NCI-H1930 (cell line): ENCODE data around the gene GID4.

Experiments
- DNase-seq, 2 experiments: peaks; one replicate each; lab custom pipeline; 2025; lab: John Stamatoyannopoulos, UW

The GID4 gene

DNA sequence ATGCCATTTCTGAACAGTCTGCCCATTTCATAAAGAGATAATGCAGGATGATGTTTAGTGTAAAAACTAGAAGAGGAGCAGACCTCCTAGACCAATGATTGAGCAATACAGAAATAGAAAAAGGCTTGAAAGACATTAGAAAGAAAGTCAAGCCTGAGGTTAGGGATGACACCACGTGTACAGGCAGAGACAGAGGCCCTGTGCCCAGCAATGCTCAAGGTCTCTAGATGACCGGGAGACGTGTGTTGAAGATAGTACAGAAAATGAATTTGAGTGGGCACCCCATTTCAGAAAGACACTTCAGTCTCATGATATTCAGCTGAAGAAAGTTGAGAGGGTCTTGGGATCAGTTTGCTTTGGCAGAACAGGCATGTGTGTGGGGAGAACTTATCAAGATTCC is 5.4 kb downstream of the GID4 start:
- DNase-seq: no peak

DNA sequence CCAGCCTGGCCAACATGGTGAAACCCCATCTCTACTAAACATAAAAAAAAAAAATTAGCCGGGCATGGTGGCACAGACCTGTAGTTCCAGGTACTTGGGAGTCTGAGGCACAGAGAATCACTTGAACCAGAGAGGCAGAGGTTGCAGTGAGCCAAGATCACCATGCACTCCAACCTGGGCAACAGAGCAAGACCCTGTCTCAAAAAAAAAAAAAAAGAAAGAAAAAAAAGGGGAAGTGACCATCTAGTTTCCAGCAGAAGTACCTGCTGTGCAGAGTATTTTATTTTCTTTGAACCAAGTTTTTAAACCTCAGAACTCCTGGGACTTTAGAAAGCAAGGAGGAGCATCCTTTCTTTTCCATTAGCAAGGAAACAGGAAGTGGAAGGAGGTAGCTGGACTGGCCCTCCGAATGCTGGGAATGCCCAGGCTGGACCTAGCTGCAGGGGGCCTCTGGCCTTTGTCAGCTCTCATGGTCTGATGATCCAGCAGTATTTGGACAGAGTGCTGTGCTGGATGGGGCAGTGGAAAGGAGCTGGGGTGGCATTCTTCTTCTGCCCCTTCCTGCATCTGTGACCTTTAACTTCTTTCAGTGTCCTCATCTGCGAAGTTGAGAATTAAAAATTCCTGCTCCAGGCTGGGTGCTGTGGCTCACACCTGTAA is 6.6 kb downstream of the GID4 start:
- DNase-seq: no peak

GRCh38 chr17:18055597-18055996 is 16.4 kb downstream of the GID4 start:
- no peak for DNase-seq

- no peak for DNase-seq
Observed at GRCh38 chr17:18056214-18056613, 17.0 kb downstream of the GID4 start.

- no peak for DNase-seq
Observed at GRCh38 chr17:18059283-18059682, 20.1 kb downstream of the GID4 start.

GRCh38 chr17:18064053-18064452 is 24.8 kb downstream of the GID4 start:
- DNase-seq: no peak

- DNase-seq: no peak
Observed at GRCh38 chr17:18065546-18065945, 26.3 kb downstream of the GID4 start.

- no peak for DNase-seq
Observed at GRCh38 chr17:18066866-18067265, 27.7 kb downstream of the GID4 start.

DNA sequence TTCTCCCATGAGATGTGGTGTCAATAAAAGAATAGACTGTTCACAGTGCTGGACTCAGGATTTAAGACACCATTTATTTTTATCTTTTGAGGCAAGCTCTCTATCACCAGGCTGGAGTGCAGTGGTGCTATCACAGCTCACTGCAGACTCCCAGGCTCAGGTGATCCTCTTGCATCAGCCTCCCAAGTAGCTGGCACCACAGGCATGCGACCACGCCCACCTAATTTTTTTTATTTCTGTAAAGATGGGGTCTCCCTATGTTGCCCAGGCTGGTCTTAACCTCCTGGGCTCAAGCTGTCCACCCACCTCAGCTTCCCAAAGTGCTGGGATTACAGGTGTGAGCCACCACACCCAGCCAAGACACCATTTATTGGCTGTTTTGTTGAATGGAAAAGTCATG is 29.9 kb downstream of the GID4 start:
- no peak for DNase-seq

DNA sequence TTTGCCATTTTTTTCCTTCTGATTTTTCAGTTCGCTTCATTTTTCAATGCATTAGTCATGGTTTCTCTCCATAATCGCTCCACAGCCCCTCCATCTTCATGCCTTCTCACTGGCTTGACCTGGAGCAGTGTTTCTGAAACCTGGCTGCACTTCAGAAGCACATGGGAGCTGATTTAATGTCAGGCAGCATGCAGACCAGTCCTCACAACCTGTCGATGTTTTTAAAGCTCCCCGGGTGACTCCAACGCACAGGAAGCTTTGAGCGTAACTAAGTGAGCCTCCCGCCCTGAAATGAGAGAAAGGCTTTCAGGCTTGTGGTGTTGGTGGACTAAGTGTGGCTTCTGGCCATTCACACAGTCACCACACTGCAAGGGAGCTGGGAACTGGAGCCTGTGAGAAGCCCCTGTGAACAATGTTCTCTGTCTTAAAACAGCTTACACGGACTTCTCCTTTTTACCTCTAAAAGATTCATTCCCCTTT is 31.7 kb downstream of the GID4 start:
- no peak for DNase-seq

DNA sequence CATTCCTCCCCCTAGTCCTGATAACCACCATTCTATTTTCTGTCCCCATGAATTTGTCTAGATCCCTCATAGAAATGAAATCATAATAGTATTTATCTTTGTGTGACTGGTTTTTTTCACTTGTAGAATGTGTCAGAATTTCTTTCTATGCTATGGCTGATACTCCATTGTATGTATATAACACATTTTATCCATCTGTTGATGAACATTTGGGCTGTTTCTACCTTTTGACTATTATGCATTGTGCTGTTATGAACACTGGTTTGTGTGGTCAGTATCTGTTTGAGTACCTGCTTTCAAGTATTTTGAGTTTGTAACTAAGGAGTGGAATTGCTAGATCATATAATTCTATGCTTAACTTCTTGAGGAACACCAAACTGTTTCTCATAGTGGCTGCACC is 32.5 kb downstream of the GID4 start:
- no peak for DNase-seq

DNA sequence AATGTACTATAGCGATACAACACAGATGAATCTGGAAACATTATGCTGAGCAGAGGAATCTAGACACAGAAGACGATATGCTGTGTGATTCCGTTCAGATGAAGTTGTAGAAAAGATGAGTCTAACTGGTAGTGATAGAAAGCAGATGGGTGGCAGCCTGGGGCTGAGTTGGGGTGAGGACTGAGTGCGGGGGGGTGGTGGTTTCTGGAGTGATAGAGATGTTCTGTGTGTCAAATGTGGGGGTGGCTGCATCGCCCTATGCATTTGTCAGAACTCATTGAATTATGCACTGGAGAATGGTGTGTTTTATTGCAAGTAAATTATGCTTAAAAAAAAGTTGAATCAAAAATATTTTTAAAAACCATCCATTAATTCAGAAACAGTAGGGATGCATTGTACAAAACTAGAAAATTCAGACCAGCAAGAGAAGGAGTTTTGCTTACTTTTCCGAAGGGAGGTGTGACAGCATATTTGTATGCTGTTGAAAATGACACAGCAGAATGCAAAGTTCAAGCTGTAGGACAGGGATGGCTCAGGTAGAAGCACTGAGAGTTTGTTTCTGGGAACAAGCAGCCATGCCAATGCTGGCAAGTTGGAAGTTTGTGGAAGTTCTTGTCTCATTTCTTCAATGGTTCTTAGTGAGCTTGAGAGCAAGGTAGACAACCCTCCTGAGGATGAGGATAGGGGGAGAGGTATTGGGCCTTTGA is 35.5 kb downstream of the GID4 start:
- DNase-seq: no peak

GRCh38 chr17:18076936-18077335 is 37.7 kb downstream of the GID4 start:
- DNase-seq: no peak

DNA sequence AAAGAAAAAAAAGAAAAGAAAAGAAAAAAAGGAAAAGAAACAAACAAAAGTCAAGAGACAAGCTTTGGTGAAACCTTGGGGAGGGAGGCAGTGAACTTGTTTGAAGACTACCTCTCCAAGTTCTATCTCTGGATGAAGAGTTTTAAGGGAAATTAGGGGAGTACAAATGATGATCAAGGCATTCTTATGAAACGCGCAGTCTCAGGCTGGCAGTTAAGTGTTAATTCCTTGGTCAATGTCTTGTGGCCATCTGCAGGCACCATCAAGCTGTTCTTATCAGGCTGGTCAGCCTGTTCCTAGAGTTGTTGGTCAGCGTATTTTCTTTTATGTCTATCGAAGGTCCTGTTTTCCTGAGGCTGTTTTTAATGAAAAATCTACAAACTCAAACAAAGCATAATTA is 40.3 kb downstream of the GID4 start:
- DNase-seq: no peak

- no peak for DNase-seq
Observed at GRCh38 chr17:18084256-18084655, 45.0 kb downstream of the GID4 start.

DNA sequence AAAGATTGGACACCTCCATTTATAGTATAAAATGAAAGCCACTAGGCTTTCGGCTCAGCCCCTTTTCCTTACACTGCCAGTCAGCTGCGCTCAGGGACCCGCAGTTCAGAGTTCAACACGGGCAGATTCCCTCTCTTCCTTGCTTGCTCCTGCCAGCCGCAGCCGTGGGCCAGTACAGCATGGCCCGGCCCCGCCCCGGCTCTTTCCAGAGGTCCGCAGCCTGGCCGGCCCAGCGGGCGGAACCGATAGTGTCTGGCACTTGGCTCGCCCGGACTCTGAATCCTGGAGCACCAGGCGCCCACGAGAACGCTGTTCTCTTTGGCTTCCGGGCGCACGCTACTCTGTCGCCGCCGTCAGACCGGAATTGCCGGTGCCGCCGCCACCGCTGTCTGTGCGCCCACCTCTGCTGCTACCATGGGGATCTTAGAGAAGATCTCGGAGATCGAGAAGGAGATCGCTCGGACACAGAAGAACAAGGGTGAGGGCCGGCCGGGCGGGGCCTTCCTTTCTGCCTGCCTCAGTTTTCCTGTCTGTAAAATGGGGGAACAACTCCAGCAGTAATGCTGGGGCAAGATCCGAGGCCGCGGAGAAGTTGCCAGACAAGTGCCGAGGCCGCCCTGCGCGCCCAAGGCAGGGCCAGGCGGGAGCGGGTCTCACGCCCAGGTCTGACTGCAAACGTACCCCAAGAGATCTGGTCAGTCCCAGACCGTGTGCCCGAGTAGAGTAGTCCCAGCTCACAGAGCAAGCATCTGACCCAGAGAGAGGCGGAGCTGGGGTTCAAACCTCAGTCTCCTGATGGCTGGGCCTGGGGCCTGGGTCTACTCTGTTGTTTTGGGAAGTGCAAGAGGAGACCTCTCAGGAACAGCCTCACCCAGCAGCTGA is 48.6 kb downstream of the GID4 start, which contains the start of gene DRG2:
Gene DRG2 (plus strand): TSS at position 339 of the 882 bp plus-strand sequence. CDS start 76 bp downstream, at position 415.
- DNase-seq: peak; percentile 84 to 90

DNA sequence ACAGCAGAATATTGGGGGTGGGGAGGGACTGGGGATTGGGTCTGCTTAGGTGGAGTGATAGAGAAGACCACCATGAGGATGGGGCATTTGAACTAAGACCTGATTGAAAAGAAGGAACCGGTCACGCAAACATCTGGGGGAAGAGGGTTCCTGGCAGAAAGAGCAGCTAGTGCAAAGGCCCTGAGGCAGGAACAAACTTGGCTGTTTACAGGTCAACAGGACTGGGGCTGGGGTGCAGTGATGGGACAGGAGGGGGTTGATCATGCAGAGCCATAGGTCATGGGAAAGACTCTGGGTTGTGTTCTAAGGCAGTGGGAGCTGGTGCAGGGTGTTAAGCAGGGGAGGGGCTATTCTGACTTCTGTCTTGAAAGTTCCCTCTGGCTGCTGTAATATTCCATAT is 50.4 kb downstream of the GID4 start:
- no peak for DNase-seq

GRCh38 chr17:18093616-18094408 is 54.6 kb downstream of the GID4 start:
- no peak for DNase-seq

DNA sequence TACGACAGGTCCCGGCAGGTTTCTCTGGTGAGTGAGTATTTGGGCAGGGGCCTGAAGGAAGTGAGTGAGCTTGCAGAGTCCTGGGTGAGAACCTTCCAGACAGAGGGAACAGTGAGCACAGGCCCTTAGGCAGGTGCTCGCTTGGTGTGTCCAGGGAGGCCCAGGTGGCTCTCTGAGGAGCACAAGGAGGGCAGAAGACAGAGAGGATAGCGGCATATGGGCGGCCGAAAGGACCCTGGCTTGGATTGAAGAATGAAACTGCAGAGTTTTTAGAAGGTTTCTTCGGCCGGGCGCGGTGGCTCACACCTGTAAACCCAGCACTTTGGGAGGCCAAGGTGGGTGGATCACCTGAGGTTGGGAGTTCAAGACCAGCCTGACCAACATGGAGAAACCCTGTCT is 55.2 kb downstream of the GID4 start:
- no peak for DNase-seq

DNA sequence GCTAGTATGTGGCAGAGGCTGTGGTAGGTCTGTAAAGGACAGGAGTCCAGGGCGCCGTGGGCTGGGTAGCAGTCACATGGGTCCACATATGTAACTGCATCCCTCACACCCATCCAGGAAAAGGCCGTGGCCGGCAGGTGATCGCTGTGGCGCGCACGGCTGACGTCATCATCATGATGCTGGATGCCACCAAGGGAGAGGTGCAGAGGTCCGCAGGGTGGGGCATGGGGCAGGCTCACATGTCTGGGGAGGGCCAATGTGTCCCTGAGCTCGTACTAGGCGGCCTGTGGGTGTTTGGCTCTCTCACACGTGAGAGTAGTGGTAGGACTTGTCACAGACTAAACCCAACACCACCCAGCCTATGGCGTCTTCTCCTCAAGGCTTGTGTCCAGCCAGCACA is 60.3 kb downstream of the GID4 start:
- DNase-seq: no peak

- no peak for DNase-seq
Observed at GRCh38 chr17:18100616-18101015, 61.4 kb downstream of the GID4 start.

GRCh38 chr17:18101828-18102227 is 62.6 kb downstream of the GID4 start:
- no peak for DNase-seq
